Activated CD8-positive, alpha-beta memory T cell treated with anti-CD3 and anti-CD28 coated beads, Interleukin-2, amount 10 ng/mL, durations not matched to agents 7 days and 5 days (primary cell): ENCODE measurements around the gene CDH4. TPM values are rescaled to one million over a fixed set of nuclear protein-coding genes. Genes with fewer than 3 reads are reported as not detected.
"Not testable (repeated sequence)": the region's sequence is repeated elsewhere in the genome, so short reads cannot be mapped to it uniquely, and the experiment has no call there.

Source experiments
- ATAC-seq: fragments of 150-1000 bp; cut with Tn5 transposase; one replicate; pipeline ENCODE4 v1.10.0; 2021; ENCODE audit warnings: moderate library complexity
- CTCF ChIA-PET: fragments of 350-600 bp; sonication (Branson Sonifier 250); formaldehyde crosslinking; loops from one replicate; lab custom pipeline; 2021; ENCODE audit warnings: antibody characterized with exemption; lab: Charles Lee
- DNase-seq: peaks from one replicate; pipeline ENCODE4 v3.0.0-alpha.2; 2020
- H3K27ac Mint-ChIP-seq: one replicate; pipeline ENCODE4 v1.8.0; 2021; ENCODE audit warnings: mild to moderate bottlenecking, mixed read lengths
- H3K27me3 Mint-ChIP-seq: one replicate; pipeline ENCODE4 v1.8.0; 2021; ENCODE audit warnings: mixed read lengths
- H3K36me3 Mint-ChIP-seq: one replicate; pipeline ENCODE4 v1.8.0; 2021; ENCODE audit warnings: mild to moderate bottlenecking, mixed read lengths
- H3K4me1 Mint-ChIP-seq: one replicate; pipeline ENCODE4 v1.8.0; 2021; ENCODE audit warnings: mixed read lengths
- H3K4me3 Mint-ChIP-seq: one replicate; pipeline ENCODE4 v1.8.0; 2021; ENCODE audit warnings: mild to moderate bottlenecking, moderate library complexity, mixed read lengths
- H3K9me3 Mint-ChIP-seq: one replicate; pipeline ENCODE4 v1.8.0; 2022; ENCODE audit warnings: low read depth, mixed read lengths
- total RNA-seq, 2 experiments: library from RNA; stranded (reverse); gene quantifications; one replicate each; pipeline ENCODE4 v1.2.3, GENCODE V29; 2021

CDH4 gene
- total RNA-seq, 2 experiments from 2014 or later = 0.02 TPM; not detected in 1

- H3K9me3 Mint-ChIP-seq, H3K36me3 Mint-ChIP-seq, CTCF ChIA-PET, H3K4me1 Mint-ChIP-seq, H3K27me3 Mint-ChIP-seq, DNase-seq, H3K27ac Mint-ChIP-seq, ATAC-seq, H3K4me3 Mint-ChIP-seq: not testable (repeated sequence)
Measured at GRCh38 chr20:61944967-61945366, 692.9 kb downstream of the CDH4 start.

GRCh38 chr20:61945495-61945894 is 693.4 kb downstream of the CDH4 start:
- H3K9me3 Mint-ChIP-seq, DNase-seq, H3K4me1 Mint-ChIP-seq, H3K4me3 Mint-ChIP-seq, H3K27ac Mint-ChIP-seq, H3K36me3 Mint-ChIP-seq, CTCF ChIA-PET, ATAC-seq, H3K27me3 Mint-ChIP-seq: not testable (repeated sequence)

GRCh38 chr20:61948056-61948455 is 696.0 kb downstream of the CDH4 start:
- H3K27me3 Mint-ChIP-seq, H3K4me3 Mint-ChIP-seq, H3K36me3 Mint-ChIP-seq, ATAC-seq, H3K4me1 Mint-ChIP-seq, DNase-seq, H3K9me3 Mint-ChIP-seq, CTCF ChIA-PET, H3K27ac Mint-ChIP-seq: not testable (repeated sequence)

GRCh38 chr20:61948586-61949362 is 696.7 kb downstream of the CDH4 start:
- no peaks in the 10 kb centered on the region for H3K9me3 Mint-ChIP-seq
- no peak for ATAC-seq
- no peaks in the 10 kb centered on the region for H3K4me1 Mint-ChIP-seq
- H3K27ac Mint-ChIP-seq = no peak overlapping the region
- no peak for DNase-seq
- no peaks in the 10 kb centered on the region for H3K27me3 Mint-ChIP-seq
- H3K4me3 Mint-ChIP-seq = no peak overlapping the region
- no peaks in the 10 kb centered on the region for H3K36me3 Mint-ChIP-seq
- CTCF ChIA-PET = no interaction called here

GRCh38 chr20:61949363-61949713 is 697.3 kb downstream of the CDH4 start:
- H3K4me3 Mint-ChIP-seq = no peak overlapping the region
- DNase-seq = no peak

GRCh38 chr20:61949714-61950640 is 697.9 kb downstream of the CDH4 start:
- ATAC-seq = no peak
- Mint-ChIP-seq H3K27ac (no peak overlapping the region), H3K9me3 (no peaks in the 10 kb centered on the region), H3K4me3 (no peak overlapping the region), H3K27me3 (peaks cover 6% of the 10 kb centered on the region), H3K4me1 (no peaks in the 10 kb centered on the region), H3K36me3 (no peaks in the 10 kb centered on the region)
- no peak for DNase-seq
- CTCF ChIA-PET = no interaction called here

More at GRCh38 chr20:61949363-61949713, 697.3 kb downstream of the CDH4 start:
- H3K4me1 Mint-ChIP-seq = no peaks in the 10 kb centered on the region
- CTCF ChIA-PET = no interaction called here
- H3K27ac Mint-ChIP-seq = no peak overlapping the region
- H3K9me3 Mint-ChIP-seq = no peaks in the 10 kb centered on the region
- H3K27me3 Mint-ChIP-seq = no peaks in the 10 kb centered on the region
- no peak for ATAC-seq
- no peaks in the 10 kb centered on the region for H3K36me3 Mint-ChIP-seq

- ATAC-seq (no peak), DNase-seq (no peak)
- Mint-ChIP-seq H3K4me1 (no peaks in the 10 kb centered on the region), H3K27ac (no peak overlapping the region), H3K27me3 (peaks cover 13% of the 10 kb centered on the region), H3K36me3 (no peaks in the 10 kb centered on the region), H3K4me3 (no peak overlapping the region), H3K9me3 (no peaks in the 10 kb centered on the region)
- CTCF ChIA-PET = no interaction called here
Measured at GRCh38 chr20:61950641-61951071, 698.6 kb downstream of the CDH4 start.

- Mint-ChIP-seq H3K9me3 (no peaks in the 10 kb centered on the region), H3K27ac (no peak overlapping the region), H3K36me3 (no peaks in the 10 kb centered on the region), H3K4me3 (no peak overlapping the region), H3K4me1 (no peaks in the 10 kb centered on the region), H3K27me3 (peaks cover 17% of the 10 kb centered on the region)
- DNase-seq = no peak
- no peak for ATAC-seq
- CTCF ChIA-PET = no interaction called here
Measured at GRCh38 chr20:61951695-61952533, 699.9 kb downstream of the CDH4 start.

- Mint-ChIP-seq H3K9me3 (no peaks in the 10 kb centered on the region), H3K27ac (no peak overlapping the region), H3K4me1 (no peaks in the 10 kb centered on the region), H3K4me3 (no peak overlapping the region), H3K36me3 (no peaks in the 10 kb centered on the region), H3K27me3 (peaks cover 17% of the 10 kb centered on the region)
- CTCF ChIA-PET = no interaction called here
- ATAC-seq (no peak), DNase-seq (no peak)
Measured at GRCh38 chr20:61953037-61954021, 701.3 kb downstream of the CDH4 start.

GRCh38 chr20:61954276-61955021 is 702.4 kb downstream of the CDH4 start:
- H3K4me3 Mint-ChIP-seq = no peak overlapping the region
- DNase-seq = no peak
- H3K27ac Mint-ChIP-seq = no peak overlapping the region
- CTCF ChIA-PET = no interaction called here
- H3K4me1 Mint-ChIP-seq = no peaks in the 10 kb centered on the region
- no peaks in the 10 kb centered on the region for H3K9me3 Mint-ChIP-seq
- no peak for ATAC-seq
- H3K36me3 Mint-ChIP-seq = no peaks in the 10 kb centered on the region
- H3K27me3 Mint-ChIP-seq = peaks cover 17% of the 10 kb centered on the region

GRCh38 chr20:61955668-61956395 is 703.8 kb downstream of the CDH4 start:
- H3K27me3 Mint-ChIP-seq = peaks cover 17% of the 10 kb centered on the region
- no peak for ATAC-seq
- no peaks in the 10 kb centered on the region for H3K36me3 Mint-ChIP-seq
- H3K4me1 Mint-ChIP-seq = no peaks in the 10 kb centered on the region
- CTCF ChIA-PET = no interaction called here
- no peak for DNase-seq
- no peaks in the 10 kb centered on the region for H3K9me3 Mint-ChIP-seq
- H3K4me3 Mint-ChIP-seq = no peak overlapping the region
- no peak overlapping the region for H3K27ac Mint-ChIP-seq
